HG02759 (cell line): ENCODE data around the gene LUC7L3.
"Not testable (repeated sequence)": the region's sequence is repeated elsewhere in the genome, so short reads cannot be mapped to it uniquely, and the experiment has no call there.

Experiments used
- ATAC-seq: cut with Tn5 transposase; IDR thresholded peaks from one replicate; pipeline ENCODE4 v1.9.1; 2021; ENCODE audit warnings: mild to moderate bottlenecking, moderate library complexity; ENCODE audit not compliant: unreplicated experiment

LUC7L3 gene, protein sequence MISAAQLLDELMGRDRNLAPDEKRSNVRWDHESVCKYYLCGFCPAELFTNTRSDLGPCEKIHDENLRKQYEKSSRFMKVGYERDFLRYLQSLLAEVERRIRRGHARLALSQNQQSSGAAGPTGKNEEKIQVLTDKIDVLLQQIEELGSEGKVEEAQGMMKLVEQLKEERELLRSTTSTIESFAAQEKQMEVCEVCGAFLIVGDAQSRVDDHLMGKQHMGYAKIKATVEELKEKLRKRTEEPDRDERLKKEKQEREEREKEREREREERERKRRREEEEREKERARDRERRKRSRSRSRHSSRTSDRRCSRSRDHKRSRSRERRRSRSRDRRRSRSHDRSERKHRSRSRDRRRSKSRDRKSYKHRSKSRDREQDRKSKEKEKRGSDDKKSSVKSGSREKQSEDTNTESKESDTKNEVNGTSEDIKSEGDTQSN

GRCh38 chr17:50719144-50719923 is at the start of gene LUC7L3:
LUC7L3 (plus strand) TSS chr17:50719603; CDS start chr17:50719733, 130 bp downstream.
- peak; percentile 93 for ATAC-seq

DNA sequence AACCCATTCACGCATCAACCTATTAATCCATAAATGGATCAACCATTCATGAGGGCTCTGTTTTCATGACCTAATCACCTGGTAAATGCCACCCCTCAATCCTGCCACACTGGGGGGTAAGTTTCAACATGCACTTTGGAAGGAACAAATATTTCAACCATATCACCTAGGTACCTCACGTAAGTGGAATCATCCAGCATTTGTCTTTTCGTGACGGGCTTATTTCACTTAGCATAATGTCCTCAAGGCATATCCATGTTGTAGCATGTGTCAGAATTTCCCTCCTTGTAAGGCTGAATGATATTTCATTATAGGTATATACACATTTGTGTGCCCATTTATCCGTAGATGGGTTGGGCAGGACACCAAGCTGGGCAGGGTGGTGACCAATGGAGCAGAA is 47.3 kb upstream of the LUC7L3 start:
- no peak for ATAC-seq

GRCh38 chr17:50672831-50673551 is 46.4 kb upstream of the LUC7L3 start:
- no peak for ATAC-seq

DNA sequence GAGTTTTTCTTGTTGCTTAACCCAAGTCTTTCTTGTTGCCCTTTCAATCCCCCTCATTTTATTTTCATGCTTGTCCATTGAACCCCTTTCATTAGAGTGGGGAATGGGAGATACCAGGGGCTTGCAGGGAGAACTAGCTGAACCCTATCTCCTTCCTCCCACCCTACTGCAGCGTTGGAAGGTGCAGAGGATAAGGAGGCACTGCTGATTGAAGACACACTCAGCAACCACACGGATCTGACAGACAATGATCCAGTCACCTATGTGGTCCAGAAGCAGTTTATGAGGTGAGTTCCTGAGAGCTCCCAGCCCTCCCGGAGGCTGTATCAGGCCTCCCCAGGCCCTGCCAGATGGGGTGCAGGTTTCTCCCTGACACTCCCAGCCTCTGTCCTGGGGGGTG is 44.2 kb upstream of the LUC7L3 start:
- no peak for ATAC-seq

- ATAC-seq: no peak
Observed at GRCh38 chr17:50675627-50676026, 43.8 kb upstream of the LUC7L3 start.

GRCh38 chr17:50676065-50676975 is 43.1 kb upstream of the LUC7L3 start:
- ATAC-seq: no peak

GRCh38 chr17:50677851-50678375 is 41.5 kb upstream of the LUC7L3 start:
- no peak for ATAC-seq

- ATAC-seq: no peak
Observed at GRCh38 chr17:50679008-50679544, 40.3 kb upstream of the LUC7L3 start.

DNA sequence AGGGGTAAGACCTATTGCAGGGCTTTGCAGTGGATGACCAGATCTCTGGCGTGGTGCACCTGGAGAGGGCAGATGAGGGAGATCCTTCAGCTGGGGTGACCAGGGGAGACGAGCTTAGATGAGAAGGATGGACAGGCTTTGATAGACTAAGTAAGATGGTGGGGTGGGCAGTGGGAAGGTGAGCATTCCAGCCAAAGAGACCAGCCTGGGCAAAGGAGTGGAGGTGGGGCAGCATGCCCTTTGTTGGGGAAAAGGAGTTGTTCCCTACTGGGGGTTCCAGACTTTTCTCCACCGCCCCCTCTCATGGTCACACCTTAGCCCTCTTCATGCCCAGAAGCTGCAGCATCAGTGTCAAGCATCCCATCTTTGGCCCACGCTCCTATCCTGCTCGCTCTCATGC is 39.3 kb upstream of the LUC7L3 start:
- ATAC-seq: no peak

GRCh38 chr17:50680543-50681262 is 38.7 kb upstream of the LUC7L3 start:
- not testable (repeated sequence) for ATAC-seq

DNA sequence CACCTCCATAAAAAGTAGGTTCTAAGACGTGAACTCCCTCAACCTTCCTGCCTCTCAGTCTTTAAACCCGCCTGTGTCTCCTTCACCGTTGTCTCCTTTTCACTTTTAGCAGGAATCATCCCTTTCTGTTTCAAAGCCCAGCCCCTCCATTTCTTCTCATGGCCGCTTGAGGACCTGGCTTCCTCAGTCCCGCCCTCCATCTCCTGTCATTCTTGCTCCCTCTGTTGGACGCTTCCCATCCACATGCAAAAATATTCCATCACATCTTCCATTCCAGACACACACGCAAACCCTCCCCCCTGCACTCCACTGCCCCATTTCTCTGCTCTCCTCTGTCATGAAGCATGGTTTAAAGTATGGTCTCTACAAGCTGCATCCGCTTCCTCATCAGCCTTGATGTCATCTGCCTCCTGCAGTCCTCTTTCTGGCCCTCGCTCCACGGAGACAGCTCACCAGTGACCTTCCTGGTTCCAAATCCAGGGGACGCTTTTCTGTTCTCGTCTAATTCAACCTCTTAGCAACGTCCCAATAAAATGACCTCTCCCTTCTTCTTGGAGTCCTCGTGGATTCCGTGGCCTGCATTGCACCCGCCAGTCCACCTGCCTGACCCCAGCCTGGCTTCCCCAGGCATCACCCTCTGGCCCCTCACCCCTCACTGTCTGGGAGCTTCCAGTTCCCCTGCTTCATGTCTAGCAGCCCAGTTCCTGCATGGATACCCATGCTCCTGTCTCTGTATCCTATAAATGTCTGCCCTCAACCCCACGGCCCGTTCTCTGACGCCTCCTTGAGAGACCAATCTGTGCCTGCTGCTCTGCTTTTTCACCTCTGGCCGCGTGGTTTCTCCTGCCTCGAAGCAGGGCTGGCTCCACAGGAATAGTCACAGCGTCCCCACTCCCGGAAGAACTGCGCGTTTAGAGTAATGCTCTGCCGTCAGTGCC is 37.9 kb upstream of the LUC7L3 start:
- no peak for ATAC-seq

DNA sequence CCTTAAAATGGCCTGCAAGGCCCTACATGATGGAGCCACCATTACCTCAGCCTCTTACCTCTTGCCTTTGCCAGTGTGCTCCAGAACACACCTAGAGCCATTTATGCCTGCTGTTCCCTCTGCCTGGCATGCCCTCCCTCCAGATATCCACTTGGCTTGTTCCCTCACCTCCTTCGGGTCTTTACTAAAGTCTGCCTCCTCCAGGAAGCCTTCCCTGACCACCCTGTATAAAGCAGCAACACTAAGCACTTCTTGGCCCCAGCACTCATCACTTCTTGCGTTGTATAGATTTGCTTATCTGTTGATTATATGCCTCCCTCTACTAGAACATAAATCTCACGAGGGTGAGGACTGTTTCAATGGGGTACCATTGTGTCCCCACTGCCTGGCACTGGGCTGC is 37.0 kb upstream of the LUC7L3 start:
- no peak for ATAC-seq

DNA sequence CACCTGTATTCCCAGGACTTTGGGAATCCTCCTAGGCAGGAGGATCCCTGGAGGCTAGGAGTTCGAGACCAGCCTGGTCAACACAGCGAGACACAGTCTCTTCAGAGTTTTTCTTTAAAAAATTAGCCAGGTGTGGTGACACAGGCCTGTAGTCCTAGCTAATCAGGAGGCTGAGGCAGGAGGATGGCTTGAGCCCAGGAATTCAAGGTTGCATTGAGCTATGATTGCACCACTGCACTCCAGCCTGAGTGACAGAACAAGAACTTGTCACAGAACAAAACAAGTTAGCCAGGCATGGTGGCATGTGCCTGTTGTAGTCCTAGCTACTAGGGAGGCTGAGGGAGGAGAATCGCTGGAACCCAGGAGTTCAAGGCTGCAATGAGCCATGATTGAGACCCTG is 36.5 kb upstream of the LUC7L3 start:
- ATAC-seq: no peak

- no peak for ATAC-seq
Observed at GRCh38 chr17:50683434-50684287, 35.7 kb upstream of the LUC7L3 start.

DNA sequence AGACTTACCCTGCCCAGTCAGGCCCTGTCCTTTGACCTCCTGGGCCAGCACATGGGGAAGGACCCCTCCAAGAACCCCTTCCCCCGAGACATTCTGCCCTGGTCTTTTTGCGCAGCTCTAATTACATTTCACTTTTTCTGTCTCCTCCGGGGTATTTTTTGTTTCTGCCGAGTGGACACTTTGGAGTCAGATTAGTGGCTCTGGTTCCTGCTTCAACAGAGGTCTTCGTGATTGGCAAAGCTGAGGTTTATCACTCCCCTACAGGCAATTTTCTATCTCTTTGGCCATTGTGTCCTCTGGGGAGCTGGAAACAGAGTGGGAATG is 35.2 kb upstream of the LUC7L3 start:
- ATAC-seq: no peak

- ATAC-seq: no peak
Observed at GRCh38 chr17:50684612-50685333, 34.6 kb upstream of the LUC7L3 start.

DNA sequence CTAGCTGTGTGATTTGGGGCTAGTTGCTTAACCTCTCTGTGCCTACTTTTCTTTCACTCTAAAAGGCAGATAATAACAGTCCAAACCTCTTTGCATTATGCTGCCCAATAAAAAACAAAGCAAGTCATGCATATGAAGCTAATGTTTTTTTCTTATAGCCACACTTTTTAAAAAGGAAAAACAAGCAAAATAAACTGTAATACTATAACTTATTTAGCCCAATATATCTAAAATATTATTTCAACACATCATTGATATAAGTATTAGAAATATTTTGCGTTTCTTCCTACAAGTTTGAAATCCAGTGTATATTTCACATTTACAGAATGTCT is 34.1 kb upstream of the LUC7L3 start:
- no peak for ATAC-seq
